ENCODE results near the gene DELE1. TPM values are rescaled to one million over a fixed set of nuclear protein-coding genes. Genes with fewer than 3 reads are reported as not detected.

The DELE1 gene
- total RNA-seq, 1 experiment from 2014 or later: 81.5 TPM

DNA sequence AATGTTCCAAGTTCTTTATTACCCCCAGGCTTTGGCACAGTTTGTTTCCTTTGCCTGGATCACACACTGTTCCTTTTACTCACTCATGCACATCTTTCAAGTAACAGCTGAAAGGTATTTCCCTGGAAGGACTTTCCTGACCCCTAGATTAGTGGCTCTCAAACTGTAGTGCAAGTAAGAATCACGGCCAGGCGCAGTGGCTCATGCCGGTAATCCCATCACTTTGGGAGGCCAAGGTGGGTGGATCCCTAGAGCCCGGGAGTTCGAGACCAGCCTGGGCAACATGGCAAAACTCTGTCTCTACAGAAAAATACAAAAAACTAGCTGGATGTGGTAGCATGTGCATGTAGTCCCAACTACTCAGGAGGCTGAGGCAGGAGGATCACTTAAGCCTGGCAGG, 19.1 kb upstream of the DELE1 start (continued):
- TF ChIP-seq NR1H2 (CRISPR knock-in tag; IDR thresholded peaks at IDR 0.05) (no peak), ZNF396 (CRISPR knock-in tag; IDR thresholded peaks at IDR 0.05; ENCODE audit: borderline replicate concordance) (no peak), SMAD3 (CRISPR knock-in tag; IDR thresholded peaks at IDR 0.05; ENCODE audit: borderline replicate concordance) (no peak), PRRX2 (CRISPR knock-in tag; IDR thresholded peaks at IDR 0.05) (no peak)
- TF ChIP-seq, protein P1, sequence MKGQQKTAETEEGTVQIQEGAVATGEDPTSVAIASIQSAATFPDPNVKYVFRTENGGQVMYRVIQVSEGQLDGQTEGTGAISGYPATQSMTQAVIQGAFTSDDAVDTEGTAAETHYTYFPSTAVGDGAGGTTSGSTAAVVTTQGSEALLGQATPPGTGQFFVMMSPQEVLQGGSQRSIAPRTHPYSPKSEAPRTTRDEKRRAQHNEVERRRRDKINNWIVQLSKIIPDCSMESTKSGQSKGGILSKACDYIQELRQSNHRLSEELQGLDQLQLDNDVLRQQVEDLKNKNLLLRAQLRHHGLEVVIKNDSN (CRISPR knock-in tag; IDR thresholded peaks at IDR 0.05): no peak
- TF ChIP-seq, protein P2, sequence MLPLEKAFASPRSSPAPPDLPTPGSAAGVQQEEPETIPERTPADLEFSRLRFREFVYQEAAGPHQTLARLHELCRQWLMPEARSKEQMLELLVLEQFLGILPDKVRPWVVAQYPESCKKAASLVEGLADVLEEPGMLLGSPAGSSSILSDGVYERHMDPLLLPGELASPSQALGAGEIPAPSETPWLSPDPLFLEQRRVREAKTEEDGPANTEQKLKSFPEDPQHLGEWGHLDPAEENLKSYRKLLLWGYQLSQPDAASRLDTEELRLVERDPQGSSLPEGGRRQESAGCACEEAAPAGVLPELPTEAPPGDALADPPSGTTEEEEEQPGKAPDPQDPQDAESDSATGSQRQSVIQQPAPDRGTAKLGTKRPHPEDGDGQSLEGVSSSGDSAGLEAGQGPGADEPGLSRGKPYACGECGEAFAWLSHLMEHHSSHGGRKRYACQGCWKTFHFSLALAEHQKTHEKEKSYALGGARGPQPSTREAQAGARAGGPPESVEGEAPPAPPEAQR (CRISPR knock-in tag; IDR thresholded peaks at IDR 0.05): no peak

DNA sequence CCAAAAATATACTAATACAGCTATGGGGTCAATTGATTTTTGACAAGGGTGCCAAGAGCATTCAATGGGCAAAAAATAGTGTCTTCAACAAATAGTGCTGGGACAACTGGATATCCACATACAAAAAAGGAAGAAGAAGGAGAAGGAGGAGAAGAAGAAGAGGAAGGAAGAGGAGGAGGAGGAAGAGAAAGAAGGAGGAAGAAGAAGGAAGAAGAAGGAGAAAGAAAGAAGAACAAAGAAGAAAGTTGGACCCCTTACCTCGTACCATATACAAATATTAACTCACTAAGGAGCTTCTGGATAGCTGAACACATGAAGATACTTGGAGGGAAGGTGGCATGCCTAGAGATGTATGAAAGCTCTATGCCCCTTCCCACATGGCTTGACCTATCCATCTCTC, 17.2 kb upstream of the DELE1 start:
- H3K36me3 Mint-ChIP-seq: no peaks in the 10 kb centered on the region
- no peak for ATAC-seq
- H3K4me3 Mint-ChIP-seq: no peak overlapping the region
- ChIA-PET POLR2A (interaction anchor here (1.6 kb wide), 1 partner anchor 17 kb away, joined by 3 read pairs; the partner anchor contains the start of gene DELE1), CTCF (interaction anchor here (0.6 to 1.2 kb wide), 4 partner anchors 10 to 54 kb away, joined by 3 to 6 read pairs (median 3); no protein-coding TSS in a partner anchor)
- H3K27ac Mint-ChIP-seq: no peak overlapping the region
- no peak for DNase-seq (ENCODE audit: low spot score)
- peaks cover 12% of the 10 kb centered on the region for H3K9me3 Mint-ChIP-seq
- peaks cover 5% of the 10 kb centered on the region for H3K27me3 Mint-ChIP-seq (ENCODE audit: low read depth)
- peaks cover 9% of the 10 kb centered on the region; the same call in 1 of the 2 replicates for H3K4me1 Mint-ChIP-seq
- no peak for TF ChIP-seq HMGA2 (CRISPR knock-in tag; IDR thresholded peaks at IDR 0.05)
- TF ChIP-seq, protein P3, sequence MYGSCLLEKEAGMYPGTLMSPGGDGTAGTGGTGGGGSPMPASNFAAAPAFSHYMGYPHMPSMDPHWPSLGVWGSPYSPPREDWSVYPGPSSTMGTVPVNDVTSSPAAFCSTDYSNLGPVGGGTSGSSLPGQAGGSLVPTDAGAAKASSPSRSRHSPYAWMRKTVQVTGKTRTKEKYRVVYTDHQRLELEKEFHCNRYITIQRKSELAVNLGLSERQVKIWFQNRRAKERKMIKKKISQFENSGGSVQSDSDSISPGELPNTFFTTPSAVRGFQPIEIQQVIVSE (CRISPR knock-in tag; IDR thresholded peaks at IDR 0.05; ENCODE audit: borderline replicate concordance): no peak
- TF ChIP-seq, protein P4, sequence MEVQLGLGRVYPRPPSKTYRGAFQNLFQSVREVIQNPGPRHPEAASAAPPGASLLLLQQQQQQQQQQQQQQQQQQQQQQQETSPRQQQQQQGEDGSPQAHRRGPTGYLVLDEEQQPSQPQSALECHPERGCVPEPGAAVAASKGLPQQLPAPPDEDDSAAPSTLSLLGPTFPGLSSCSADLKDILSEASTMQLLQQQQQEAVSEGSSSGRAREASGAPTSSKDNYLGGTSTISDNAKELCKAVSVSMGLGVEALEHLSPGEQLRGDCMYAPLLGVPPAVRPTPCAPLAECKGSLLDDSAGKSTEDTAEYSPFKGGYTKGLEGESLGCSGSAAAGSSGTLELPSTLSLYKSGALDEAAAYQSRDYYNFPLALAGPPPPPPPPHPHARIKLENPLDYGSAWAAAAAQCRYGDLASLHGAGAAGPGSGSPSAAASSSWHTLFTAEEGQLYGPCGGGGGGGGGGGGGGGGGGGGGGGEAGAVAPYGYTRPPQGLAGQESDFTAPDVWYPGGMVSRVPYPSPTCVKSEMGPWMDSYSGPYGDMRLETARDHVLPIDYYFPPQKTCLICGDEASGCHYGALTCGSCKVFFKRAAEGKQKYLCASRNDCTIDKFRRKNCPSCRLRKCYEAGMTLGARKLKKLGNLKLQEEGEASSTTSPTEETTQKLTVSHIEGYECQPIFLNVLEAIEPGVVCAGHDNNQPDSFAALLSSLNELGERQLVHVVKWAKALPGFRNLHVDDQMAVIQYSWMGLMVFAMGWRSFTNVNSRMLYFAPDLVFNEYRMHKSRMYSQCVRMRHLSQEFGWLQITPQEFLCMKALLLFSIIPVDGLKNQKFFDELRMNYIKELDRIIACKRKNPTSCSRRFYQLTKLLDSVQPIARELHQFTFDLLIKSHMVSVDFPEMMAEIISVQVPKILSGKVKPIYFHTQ (CRISPR knock-in tag; IDR thresholded peaks at IDR 0.05): no peak
- TF ChIP-seq ZNF263 (CRISPR knock-in tag; IDR thresholded peaks at IDR 0.05; ENCODE audit: low read depth): no peak
- no peak for TF ChIP-seq SP1 (CRISPR knock-in tag; conservative IDR thresholded peaks at IDR 0.05)
- no peak for TF ChIP-seq NFYB (CRISPR knock-in tag; conservative IDR thresholded peaks at IDR 0.05; ENCODE audit: low read depth)
- TF ChIP-seq ATF1 (CRISPR knock-in tag; IDR thresholded peaks at IDR 0.05): no peak
- no peak for TF ChIP-seq GRHL2 (CRISPR knock-in tag; IDR thresholded peaks at IDR 0.05; ENCODE audit: insufficient replicate concordance, severe bottlenecking)
- TF ChIP-seq, protein P5, sequence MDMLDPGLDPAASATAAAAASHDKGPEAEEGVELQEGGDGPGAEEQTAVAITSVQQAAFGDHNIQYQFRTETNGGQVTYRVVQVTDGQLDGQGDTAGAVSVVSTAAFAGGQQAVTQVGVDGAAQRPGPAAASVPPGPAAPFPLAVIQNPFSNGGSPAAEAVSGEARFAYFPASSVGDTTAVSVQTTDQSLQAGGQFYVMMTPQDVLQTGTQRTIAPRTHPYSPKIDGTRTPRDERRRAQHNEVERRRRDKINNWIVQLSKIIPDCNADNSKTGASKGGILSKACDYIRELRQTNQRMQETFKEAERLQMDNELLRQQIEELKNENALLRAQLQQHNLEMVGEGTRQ (CRISPR knock-in tag; IDR thresholded peaks at IDR 0.05): no peak
- TF ChIP-seq, protein P6, sequence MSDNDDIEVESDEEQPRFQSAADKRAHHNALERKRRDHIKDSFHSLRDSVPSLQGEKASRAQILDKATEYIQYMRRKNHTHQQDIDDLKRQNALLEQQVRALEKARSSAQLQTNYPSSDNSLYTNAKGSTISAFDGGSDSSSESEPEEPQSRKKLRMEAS (CRISPR knock-in tag; IDR thresholded peaks at IDR 0.05): no peak
- no peak for TF ChIP-seq ZNF671 (CRISPR knock-in tag; IDR thresholded peaks at IDR 0.05)
- no peak for TF ChIP-seq ZNF219 (CRISPR knock-in tag; IDR thresholded peaks at IDR 0.05; ENCODE audit: borderline replicate concordance)
- TF ChIP-seq TP53 (CRISPR knock-in tag; IDR thresholded peaks at IDR 0.05): no peak
- TF ChIP-seq CREM (CRISPR knock-in tag; IDR thresholded peaks at IDR 0.05): no peak
- TF ChIP-seq JAZF1 (CRISPR knock-in tag; IDR thresholded peaks at IDR 0.05): no peak
- no peak for TF ChIP-seq PRRX2 (CRISPR knock-in tag; IDR thresholded peaks at IDR 0.05)
- TF ChIP-seq NFE2L1 (CRISPR knock-in tag; IDR thresholded peaks at IDR 0.05): no peak
- TF ChIP-seq, protein P7, sequence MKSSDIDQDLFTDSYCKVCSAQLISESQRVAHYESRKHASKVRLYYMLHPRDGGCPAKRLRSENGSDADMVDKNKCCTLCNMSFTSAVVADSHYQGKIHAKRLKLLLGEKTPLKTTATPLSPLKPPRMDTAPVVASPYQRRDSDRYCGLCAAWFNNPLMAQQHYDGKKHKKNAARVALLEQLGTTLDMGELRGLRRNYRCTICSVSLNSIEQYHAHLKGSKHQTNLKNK (CRISPR knock-in tag; IDR thresholded peaks at IDR 0.05): no peak
- TF ChIP-seq, protein P8, sequence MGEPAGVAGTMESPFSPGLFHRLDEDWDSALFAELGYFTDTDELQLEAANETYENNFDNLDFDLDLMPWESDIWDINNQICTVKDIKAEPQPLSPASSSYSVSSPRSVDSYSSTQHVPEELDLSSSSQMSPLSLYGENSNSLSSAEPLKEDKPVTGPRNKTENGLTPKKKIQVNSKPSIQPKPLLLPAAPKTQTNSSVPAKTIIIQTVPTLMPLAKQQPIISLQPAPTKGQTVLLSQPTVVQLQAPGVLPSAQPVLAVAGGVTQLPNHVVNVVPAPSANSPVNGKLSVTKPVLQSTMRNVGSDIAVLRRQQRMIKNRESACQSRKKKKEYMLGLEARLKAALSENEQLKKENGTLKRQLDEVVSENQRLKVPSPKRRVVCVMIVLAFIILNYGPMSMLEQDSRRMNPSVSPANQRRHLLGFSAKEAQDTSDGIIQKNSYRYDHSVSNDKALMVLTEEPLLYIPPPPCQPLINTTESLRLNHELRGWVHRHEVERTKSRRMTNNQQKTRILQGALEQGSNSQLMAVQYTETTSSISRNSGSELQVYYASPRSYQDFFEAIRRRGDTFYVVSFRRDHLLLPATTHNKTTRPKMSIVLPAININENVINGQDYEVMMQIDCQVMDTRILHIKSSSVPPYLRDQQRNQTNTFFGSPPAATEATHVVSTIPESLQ (CRISPR knock-in tag; IDR thresholded peaks at IDR 0.05): no peak
- TF ChIP-seq EMX1 (CRISPR knock-in tag; IDR thresholded peaks at IDR 0.05): no peak
